ENCODE data around the gene TECTA.

GRCh38 chr11:121137005-121137404, 36.0 kb downstream of the TECTA start:
- TF ChIP-seq CTCF (IDR thresholded peaks at IDR 0.05; ENCODE audit: low read depth, low read length, poor library complexity, severe bottlenecking) (no peak), EZH2phosphoT487 (IDR thresholded peaks at IDR 0.05; ENCODE audit: borderline replicate concordance, low read length) (no peak)

Data from DOHH2 (cell line).